IMR-90 (cell line): ENCODE results near the gene TBC1D8. TPM values are rescaled to one million over a fixed set of nuclear protein-coding genes. Genes with fewer than 3 reads are reported as not detected.
A peak's percentile ranks its signal among the peaks of the same experiment; 100 is the strongest.

ENCODE experiments used
- ATAC-seq: fragments of 200-7000 bp; cut with Tn5 transposase; 2 replicates; pipeline ENCODE4 v1.9.1; 2020; ENCODE audit warnings: low read depth, mild to moderate bottlenecking, moderate library complexity
- BruUV-seq: library from RNA; stranded (reverse); fragments of 400-500 nt; replicated peaks from 2 replicates; lab custom pipeline; 2021; lab: Mats Ljungman, UMichigan
- CTCF ChIA-PET: fragments of 300-600 bp; formaldehyde crosslinking; extraction: SDS; loops from one replicate; lab custom pipeline; 2021; ENCODE audit warnings: antibody characterized with exemption; lab: Yijun Ruan, JAX
- POLR2A ChIA-PET: fragments of 300-600 bp; sonication (Branson Sonifier 250); formaldehyde crosslinking; loops from one replicate; lab custom pipeline; 2022; ENCODE audit warnings: antibody characterized with exemption; ENCODE audit not compliant: unreplicated experiment; lab: Charles Lee
- DNase-seq: peaks from one replicate; pipeline ENCODE4 v3.0.0; 2013
- H2AFZ ChIP-seq: replicated peaks from 2 replicates; pipeline ENCODE3; 2013; ENCODE audit warnings: low read length, mild to moderate bottlenecking; ENCODE audit not compliant: poor library complexity
- H2AK5ac ChIP-seq: 2 replicates; pipeline ENCODE4 v1.6.1; 2013; ENCODE audit warnings: low read depth, low read length, inconsistent platforms
- H2AK9ac ChIP-seq: replicated peaks from 2 replicates; pipeline ENCODE3; 2013; ENCODE audit warnings: mild to moderate bottlenecking, low read depth, low read length, moderate library complexity; ENCODE audit not compliant: poor library complexity
- H2BK120ac ChIP-seq: 2 replicates; pipeline ENCODE4 v1.6.1; 2013; ENCODE audit warnings: low read depth, low read length, inconsistent platforms
- H2BK15ac ChIP-seq: 3 replicates; pipeline ENCODE4 v1.6.1; 2013; ENCODE audit warnings: low read depth, low read length, inconsistent platforms
- H2BK20ac ChIP-seq: 2 replicates; pipeline ENCODE4 v1.6.1; 2013; ENCODE audit warnings: low read depth, mild to moderate bottlenecking, inconsistent platforms, low read length, moderate library complexity
- H2BK5ac ChIP-seq: 2 replicates; pipeline ENCODE4 v1.6.1; 2013; ENCODE audit warnings: mild to moderate bottlenecking, low read depth, low read length, inconsistent platforms; ENCODE audit not compliant: poor library complexity, severe bottlenecking
- H3K14ac ChIP-seq: replicated peaks from 2 replicates; pipeline ENCODE4 v1.6.1; 2013; ENCODE audit warnings: low read depth, low read length, inconsistent platforms
- H3K18ac ChIP-seq: 2 replicates; pipeline ENCODE4 v1.6.1; 2013; ENCODE audit warnings: low read depth, low read length, control low read depth
- H3K23ac ChIP-seq: 2 replicates; pipeline ENCODE4 v1.6.1; 2013; ENCODE audit warnings: low read depth, low read length, inconsistent platforms
- H3K27ac ChIP-seq: 2 replicates; pipeline ENCODE4 v1.5.1; 2013; ENCODE audit warnings: mild to moderate bottlenecking, control low read depth, low read length; ENCODE audit not compliant: insufficient read depth
- H3K27me3 ChIP-seq: 2 replicates; pipeline ENCODE4 v1.6.1; 2013; ENCODE audit warnings: low read length; ENCODE audit not compliant: control insufficient read depth, insufficient read depth
- H3K36me3 ChIP-seq: 2 replicates; pipeline ENCODE4 v1.6.1; 2013; ENCODE audit warnings: low read length, mixed read lengths; ENCODE audit not compliant: control insufficient read depth, insufficient read depth
- H3K4ac ChIP-seq: 2 replicates; pipeline ENCODE4 v1.6.1; 2013; ENCODE audit warnings: low read depth, low read length, inconsistent platforms
- H3K4me1 ChIP-seq: 2 replicates; pipeline ENCODE4 v1.6.1; 2013; ENCODE audit warnings: low read length, mixed read lengths; ENCODE audit not compliant: control insufficient read depth, insufficient read depth
- H3K4me2 ChIP-seq: 2 replicates; pipeline ENCODE4 v1.6.1; 2013; ENCODE audit warnings: low read depth, mild to moderate bottlenecking, control low read depth, low read length, moderate library complexity
- H3K4me3 ChIP-seq: 2 replicates; pipeline ENCODE4 v1.5.1; 2013; ENCODE audit warnings: low read depth, mild to moderate bottlenecking, control low read depth, low read length, moderate library complexity; ENCODE audit not compliant: insufficient read depth
- H3K56ac ChIP-seq: 2 replicates; pipeline ENCODE4 v1.6.1; 2013; ENCODE audit warnings: low read length, inconsistent platforms; ENCODE audit not compliant: insufficient read depth; ENCODE audit errors: extremely low read depth
- H3K79me1 ChIP-seq, 2 experiments: 2 replicates each; pipeline ENCODE4 v1.6.1; 2013; ENCODE audit warnings: low read length in 2 of 2, inconsistent platforms in 1 of 2, low read depth in 1 of 2
- H3K9ac ChIP-seq: 2 replicates; pipeline ENCODE4 v1.6.1; 2013; ENCODE audit warnings: low read depth, low read length, control low read depth
- H3K9me1 ChIP-seq: 2 replicates; pipeline ENCODE4 v1.6.1; 2013; ENCODE audit warnings: low read length, inconsistent platforms; ENCODE audit not compliant: insufficient read depth
- H3K9me3 ChIP-seq: 2 replicates; pipeline ENCODE4 v1.6.1; 2013; ENCODE audit warnings: low read length; ENCODE audit not compliant: control insufficient read depth, insufficient read depth
- H4K20me1 ChIP-seq: 2 replicates; pipeline ENCODE4 v1.6.1; 2013; ENCODE audit warnings: low read length, inconsistent platforms; ENCODE audit not compliant: insufficient read depth
- H4K5ac ChIP-seq: 2 replicates; pipeline ENCODE4 v1.6.1; 2013; ENCODE audit warnings: mild to moderate bottlenecking, low read depth, low read length, control low read depth
- H4K8ac ChIP-seq, 2 experiments: 2 replicates each; pipeline ENCODE4 v1.6.1; 2013; ENCODE audit warnings: low read depth in 2 of 2, low read length in 2 of 2, control low read depth in 1 of 2, inconsistent platforms in 1 of 2
- H4K91ac ChIP-seq: 2 replicates; pipeline ENCODE4 v1.6.1; 2013; ENCODE audit warnings: low read depth, low read length, inconsistent platforms; ENCODE audit not compliant: insufficient read depth
- FOS ChIP-seq: fragments of 150-350 bp; IDR thresholded peaks from 2 replicates; pipeline ENCODE4 v1.6.1; 2016; ENCODE audit warnings: low read depth, low read length
- RCOR1 ChIP-seq: IDR thresholded peaks from 2 replicates; pipeline ENCODE4 v1.6.1; 2012; ENCODE audit warnings: mild to moderate bottlenecking, low read length, improper control_type of control experiment; ENCODE audit not compliant: insufficient replicate concordance
- WGBS, 2 experiments: methylation state at CpG; one replicate each; pipeline versions ENCODE4 v1.1.5 to v1.1.7; 2013; ENCODE audit warnings: missing lambda C conversion rate in 2 of 2; ENCODE audit not compliant: insufficient read length in 1 of 2; ENCODE audit errors: extremely low coverage in 2 of 2; 5-methylcytosine and 5-hydroxymethylcytosine counted together
- dilution Hi-C: fragments of 300-500 bp; cut with HindIII; formaldehyde crosslinking; loops from one replicate; pipeline ENCODE4 v1.14.3; 2018; ENCODE audit warnings: low sequenced_read_pairs; ENCODE audit not compliant: unreplicated experiment
- in situ Hi-C: fragments of 300-500 bp; cut with MboI; formaldehyde crosslinking; loops from 3 replicates; pipeline ENCODE4 v1.14.3; 2019; ENCODE audit warnings: low sequenced_read_pairs, inconsistent platforms, mixed read lengths
- intact Hi-C: fragments of 100-400 bp; cut with micrococcal nuclease; formaldehyde crosslinking; loops from 2 replicates; pipeline ENCODE4 v1.10.0; 2022
- polyA plus RNA-seq, 3 experiments: library from polyadenylated mRNA; depleted of rRNA; stranded (reverse); fragments of >200 nt; gene quantifications; 2 replicates each; pipeline ENCODE4 v1.2.3, GENCODE V29; 2012; ENCODE audit warnings: low replicate concordance in 1 of 3
- total RNA-seq: library from RNA; depleted of rRNA; stranded (reverse); fragments of >200 nt; gene quantifications from 2 replicates; pipeline ENCODE4 v1.2.3, GENCODE V29; 2012

TBC1D8 gene
- total and polyA plus RNA-seq, 2 of the 4 experiments (the other 2 are of a cell fraction): 1.3 to 1.5 TPM

DNA sequence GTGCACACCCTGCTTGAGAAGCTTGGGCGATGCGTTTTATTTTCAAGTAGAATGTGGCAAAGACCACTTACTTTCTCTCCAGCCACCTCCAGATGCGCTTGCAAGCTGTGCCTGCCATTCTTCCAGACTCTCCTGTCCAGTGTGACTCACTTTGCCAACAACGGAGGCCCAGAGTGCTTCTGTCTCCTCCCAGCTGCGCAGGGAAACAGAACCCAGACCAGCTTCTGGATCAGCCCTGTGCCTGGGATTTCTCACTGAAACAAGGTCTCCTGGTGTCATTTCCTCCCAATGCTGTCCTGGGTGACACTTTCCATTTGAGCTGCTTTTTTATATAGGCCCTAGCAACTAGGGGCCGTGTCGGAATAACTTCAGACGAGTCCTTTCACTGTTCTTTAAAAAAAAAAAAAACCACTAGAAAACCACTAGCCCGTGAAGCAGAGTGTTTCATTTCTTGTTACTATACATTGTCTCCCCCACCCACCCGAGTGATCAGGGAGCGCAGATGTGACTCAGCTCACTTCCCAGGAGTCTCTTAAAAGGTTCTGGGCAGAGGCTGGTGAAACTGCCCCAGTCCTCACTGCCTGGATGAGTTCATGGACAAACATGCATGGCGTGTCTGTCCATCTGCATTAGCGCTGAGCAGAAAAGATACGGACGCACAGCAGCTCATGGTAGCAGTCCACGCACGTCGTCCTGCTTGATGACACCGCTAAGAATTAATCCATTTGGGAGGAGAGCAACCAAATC lies 174.4 kb downstream of the TBC1D8 start:
- Histone ChIP-seq H3K9me1 (peaks cover 15% of the 10 kb centered on the region; the same call in 1 of the 2 replicates), H2BK20ac (peak overlapping the region; percentile 39), H3K56ac (no peak overlapping the region), H4K91ac (no peak overlapping the region), H3K23ac (no peak overlapping the region), H2BK15ac (no peak overlapping the region), H3K36me3 (peaks cover 23% of the 10 kb centered on the region), H3K14ac (peak overlapping the region; percentile 23; the same call in 1 of the 2 replicates), H3K9ac (no peak overlapping the region), H3K4ac (peak overlapping the region; percentile 4; the same call in 1 of the 2 replicates), H2BK5ac (no peak overlapping the region), H3K27ac (no peak overlapping the region), H3K79me1 (no peaks in the 10 kb centered on the region), H2AK9ac (peak overlapping the region; percentile 39), H3K18ac (no peak overlapping the region), H3K4me2 (no peak overlapping the region), H3K4me3 (no peak overlapping the region), H2AFZ (peak overlapping the region; percentile 73), H4K5ac (no peak overlapping the region), H3K9me3 (no peaks in the 10 kb centered on the region), H4K20me1 (no peaks in the 10 kb centered on the region), H3K4me1 (peaks cover 2% of the 10 kb centered on the region), H2AK5ac (peak overlapping the region; percentile 69), H4K8ac (no peak overlapping the region), H2BK120ac (no peak overlapping the region; the same call in 1 of the 2 replicates), H3K27me3 (no peaks in the 10 kb centered on the region)
- CTCF ChIA-PET: interaction anchor here (1.1 to 1.4 kb wide), 2 partner anchors 246 to 369 kb away, joined by 3 read pairs; no protein-coding TSS in a partner anchor
- POLR2A ChIA-PET: no interaction called here
- 0 out of 2 replicates have a peak, but pooled peaks have one; percentile 1 for TF ChIP-seq FOS
- no peak for TF ChIP-seq RCOR1
- DNase-seq: peak; percentile 59
- BruUV-seq: no TSS peak
- in situ Hi-C loops: no loop called here
- whole genome bisulfite sequencing, 2 experiments: 85% methylated on average over 13 of the region's 19 CpGs; no CpG with 5 or more reads in 1 of the 2 experiments
- intact Hi-C loops: no loop called here
- no peak for ATAC-seq
- dilution Hi-C loops: no loop called here
